GM04503 (cell line): ENCODE measurements around the gene DENND11.

Source experiments
- DNase-seq: peaks from one replicate; pipeline ENCODE4 v3.0.0-alpha.2; 2012; ENCODE audit warnings: low read depth

DENND11 gene, protein sequence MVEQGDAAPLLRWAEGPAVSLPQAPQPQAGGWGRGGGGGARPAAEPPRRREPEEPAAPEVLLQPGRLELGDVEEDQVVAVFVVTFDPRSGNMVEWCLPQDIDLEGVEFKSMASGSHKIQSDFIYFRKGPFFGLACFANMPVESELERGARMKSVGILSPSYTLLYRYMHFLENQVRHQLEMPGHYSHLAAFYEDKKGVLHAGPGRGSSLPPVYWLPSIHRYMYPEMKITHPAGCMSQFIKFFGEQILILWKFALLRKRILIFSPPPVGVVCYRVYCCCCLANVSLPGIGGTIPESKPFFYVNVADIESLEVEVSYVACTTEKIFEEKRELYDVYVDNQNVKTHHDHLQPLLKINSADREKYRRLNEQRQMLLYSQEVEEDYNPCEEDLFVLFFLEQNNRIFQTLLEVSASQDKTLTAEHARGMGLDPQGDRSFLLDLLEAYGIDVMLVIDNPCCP

GRCh38 chr7:141702047-141702567, at the start of gene DENND11:
DENND11 (minus strand) TSS chr7:141702166; CDS start chr7:141702153, 13 bp downstream.
- DNase-seq = no peak

DNA sequence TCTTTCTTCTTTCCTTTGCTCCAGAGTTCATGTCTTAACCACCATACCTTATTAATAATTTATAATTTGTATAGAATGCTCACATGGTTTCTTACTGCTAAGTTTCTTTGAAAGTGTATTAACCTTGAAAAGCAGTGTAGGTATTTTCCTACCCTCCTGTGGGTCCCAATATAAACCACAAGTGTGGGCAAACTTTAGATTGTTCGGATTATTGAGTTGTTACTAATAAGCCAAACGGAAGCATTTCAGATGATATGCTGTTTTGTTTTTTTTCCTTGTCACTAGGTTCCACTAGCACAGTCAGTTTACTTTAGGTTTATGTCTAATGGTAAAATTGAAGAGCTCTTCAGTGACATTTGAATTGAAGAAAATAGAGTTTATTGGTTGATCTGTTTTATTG, 46.4 kb upstream of the DENND11 start:
- DNase-seq = no peak

- DNase-seq = no peak
Observed at GRCh38 chr7:141744131-141744530, 42.2 kb upstream of the DENND11 start.

DNA sequence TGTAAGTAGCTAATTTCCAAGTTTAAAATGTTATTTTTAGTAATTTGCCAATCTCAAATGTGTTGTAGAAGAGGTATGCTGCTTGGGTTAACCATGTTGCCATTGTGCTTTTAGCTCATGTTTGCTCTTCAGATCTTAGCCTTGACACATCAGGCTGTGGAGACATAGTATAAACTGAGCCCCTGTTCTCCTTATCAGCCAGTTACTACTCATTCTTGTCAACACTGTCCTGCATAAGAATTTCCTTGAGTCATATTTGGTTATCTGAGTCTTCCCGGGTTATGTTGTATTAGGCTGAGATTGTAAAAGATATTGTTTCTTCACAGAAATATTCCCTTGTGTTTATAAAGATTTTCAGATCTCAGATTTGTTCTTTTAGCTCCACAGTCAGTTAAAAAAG, 40.3 kb upstream of the DENND11 start:
- no peak for DNase-seq

DNA sequence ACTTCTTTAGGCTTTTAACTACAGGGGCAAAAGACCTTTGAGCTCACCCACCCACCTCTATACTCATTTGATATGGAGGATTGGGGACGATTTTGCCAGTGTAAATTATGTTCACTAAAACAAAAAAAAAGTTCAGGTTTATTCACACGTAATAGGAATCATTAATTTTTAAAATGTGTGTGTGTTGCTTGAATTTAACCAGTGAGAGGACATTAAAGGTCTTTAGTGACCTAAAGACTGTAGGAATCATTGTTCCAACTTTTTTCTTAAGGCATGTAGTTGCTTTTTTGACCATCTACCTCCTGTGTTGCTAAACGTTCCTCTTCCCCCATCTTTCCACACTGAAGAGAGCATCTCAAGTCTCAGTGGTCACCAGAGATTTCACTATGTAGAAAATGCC, 37.3 kb upstream of the DENND11 start:
- no peak for DNase-seq

DNA sequence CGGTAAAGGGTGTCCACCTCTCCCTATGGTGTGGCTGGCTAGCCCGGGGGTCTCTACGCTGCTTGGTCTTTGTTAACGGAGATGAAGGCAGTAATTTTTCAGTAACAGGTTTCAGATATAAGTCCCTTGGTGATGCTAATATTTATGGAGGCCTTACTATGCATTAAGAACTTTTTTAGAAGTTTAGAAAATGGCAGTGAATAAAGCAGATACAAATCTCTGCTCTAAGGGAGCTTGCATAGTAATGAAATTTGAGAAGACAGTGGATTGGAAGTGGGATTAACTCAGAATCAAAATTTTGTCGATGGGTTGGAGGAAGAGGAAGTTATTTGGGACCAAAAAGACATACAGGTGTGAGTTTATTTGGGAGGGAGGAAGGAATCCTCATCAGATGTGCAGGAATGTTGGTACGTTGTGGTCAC, 36.6 kb upstream of the DENND11 start:
- DNase-seq = no peak

- peak; percentile 80 for DNase-seq
Observed at GRCh38 chr7:141737836-141738591, 36.0 kb upstream of the DENND11 start, which contains the start of gene SSBP1. SSBP1 (plus strand) TSS chr7:141738358; CDS start chr7:141739167, 809 bp downstream.

DNA sequence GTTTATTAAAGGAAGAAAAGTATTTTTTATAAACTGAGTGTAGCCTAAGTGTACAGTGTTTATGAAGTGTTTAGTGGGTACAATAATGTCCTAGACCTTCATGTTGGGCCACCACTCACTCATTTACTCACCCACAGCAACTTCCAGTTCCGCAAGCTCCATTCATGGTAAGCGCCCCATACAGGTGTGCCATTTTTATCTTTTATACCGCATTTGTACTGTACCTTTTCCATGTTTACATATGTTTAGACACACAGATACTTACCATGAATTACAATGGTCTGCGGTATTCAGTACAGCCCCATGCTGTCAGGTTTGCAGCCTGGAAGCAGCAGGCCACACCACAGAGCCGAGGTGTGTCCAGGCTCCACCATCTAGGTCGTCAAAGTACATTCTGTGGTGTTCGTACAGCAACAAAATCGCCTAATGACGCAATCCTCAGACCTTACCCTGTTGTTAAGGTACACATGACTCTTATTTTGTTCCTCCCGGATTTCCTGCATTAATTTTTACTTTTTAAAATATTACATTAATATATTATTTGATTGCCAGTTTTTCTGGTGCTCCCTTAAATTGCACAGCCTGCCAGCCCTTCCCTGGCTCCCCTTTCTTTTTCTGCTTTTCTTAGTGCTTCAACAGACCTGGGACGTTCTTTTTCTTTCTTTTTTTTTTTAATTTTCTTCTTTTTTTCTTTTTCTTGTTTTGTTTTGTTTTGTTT, 35.3 kb upstream of the DENND11 start:
- no peak for DNase-seq

DNA sequence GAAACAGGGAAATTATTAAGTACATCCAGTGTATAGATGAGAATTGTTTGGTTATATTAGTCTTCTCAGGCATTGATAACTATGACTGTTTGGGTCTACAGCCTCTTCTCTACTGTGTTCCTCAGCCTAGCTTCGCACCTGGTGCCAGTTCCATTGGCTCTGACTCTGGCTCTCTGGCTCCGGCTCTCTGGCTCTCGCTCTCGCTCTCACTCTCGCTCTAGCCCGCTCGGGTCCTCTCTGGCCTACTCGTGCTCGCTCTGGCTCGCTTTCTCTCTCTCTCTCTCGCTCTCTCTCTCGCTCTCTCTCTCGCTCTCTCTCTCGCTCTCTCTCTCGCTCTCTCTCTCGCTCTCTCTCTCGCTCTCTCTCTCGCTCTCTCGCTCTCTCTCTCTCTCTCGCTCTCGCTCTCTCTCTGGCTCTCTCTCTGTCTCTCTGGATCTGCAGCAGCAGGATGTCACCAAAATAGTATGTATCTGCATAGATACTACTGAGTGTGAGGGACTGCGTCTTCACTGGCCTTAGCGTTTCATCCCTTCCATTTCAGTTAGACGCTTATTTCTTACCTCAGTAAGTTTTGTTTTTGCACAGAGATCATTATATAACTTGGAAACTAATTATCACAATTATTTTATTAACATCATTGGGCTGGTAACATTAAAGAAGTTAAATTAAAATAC, 29.6 kb upstream of the DENND11 start:
- DNase-seq = no peak

DNA sequence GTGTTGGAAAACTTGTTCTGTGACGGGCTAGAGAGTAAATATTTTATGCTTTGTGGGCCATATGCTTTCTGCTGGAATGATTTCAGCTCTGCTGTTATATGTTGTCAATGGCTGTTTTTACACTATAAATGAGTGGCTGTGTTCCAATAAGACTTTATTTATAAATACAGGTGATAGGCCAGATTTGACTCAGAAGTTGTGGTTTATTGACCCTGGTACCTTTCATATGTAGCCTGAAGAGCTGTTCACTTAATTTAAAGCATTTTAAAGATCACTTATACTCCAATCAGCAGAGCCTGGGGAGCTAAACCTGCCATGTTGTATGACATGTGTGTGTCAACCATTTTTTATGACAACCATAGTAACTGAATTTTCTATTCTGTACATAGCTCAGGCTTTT, 27.1 kb upstream of the DENND11 start:
- no peak for DNase-seq

- no peak for DNase-seq
Observed at GRCh38 chr7:141722529-141722928, 20.6 kb upstream of the DENND11 start.

DNA sequence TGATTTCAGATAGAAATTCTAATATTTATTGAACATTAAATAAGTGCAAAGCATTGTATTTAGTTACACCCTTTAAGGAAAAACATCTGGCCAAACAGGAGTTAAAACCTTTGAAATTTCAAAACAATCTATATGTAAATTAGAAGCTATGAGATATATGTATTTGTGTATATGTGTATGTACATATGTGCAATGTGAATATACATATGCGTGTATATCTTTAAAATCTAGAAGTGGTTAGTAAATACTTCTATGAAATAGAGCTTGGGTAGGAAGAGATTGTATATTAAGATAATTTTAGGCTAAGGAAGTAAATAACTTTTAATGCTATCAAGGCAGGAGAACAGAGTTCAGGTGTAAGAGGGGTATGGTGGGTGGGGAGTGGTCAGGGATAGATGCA, 15.5 kb upstream of the DENND11 start:
- DNase-seq = no peak

GRCh38 chr7:141715794-141716689, 14.1 kb upstream of the DENND11 start:
- no peak for DNase-seq

DNA sequence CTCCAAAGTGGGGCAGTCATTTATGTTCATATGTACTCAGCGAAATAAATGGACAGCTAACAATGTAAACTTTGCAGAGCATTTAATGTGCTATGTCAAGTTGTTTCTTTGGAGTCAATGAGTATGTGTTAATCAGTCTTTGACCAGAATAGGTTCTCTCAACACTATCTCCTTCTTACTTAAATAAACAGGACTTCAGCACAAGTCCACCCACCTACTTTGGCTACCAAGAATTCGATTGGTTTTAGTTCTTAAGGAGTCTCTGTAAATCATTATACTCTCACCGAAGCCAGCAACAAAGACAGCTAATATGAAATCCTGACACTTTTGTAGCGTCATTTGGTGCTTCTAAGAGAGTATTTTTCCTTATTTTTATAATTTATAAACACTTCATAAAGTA, 13.1 kb upstream of the DENND11 start:
- no peak for DNase-seq

DNA sequence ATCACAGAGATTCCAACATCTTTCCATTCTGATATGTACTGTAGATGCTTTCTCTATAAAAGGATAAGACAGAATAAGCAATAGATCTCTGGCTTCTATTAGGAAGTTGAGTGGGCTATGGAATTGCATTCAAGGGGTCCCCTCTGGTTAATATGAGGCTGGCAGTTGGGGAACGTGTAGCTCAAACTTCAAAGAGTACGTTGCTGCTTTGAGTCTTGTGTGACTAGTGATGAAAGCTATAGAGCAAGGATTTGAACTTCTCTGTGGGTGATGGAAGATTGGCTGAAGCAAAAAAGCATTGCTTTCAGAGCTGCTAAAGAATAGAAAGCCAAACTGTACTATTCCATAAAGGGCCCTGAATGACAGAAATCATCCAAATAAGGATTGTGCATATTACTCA, 12.6 kb upstream of the DENND11 start:
- no peak for DNase-seq

- no peak for DNase-seq
Observed at GRCh38 chr7:141713890-141714289, 11.9 kb upstream of the DENND11 start.

- DNase-seq = no peak
Observed at GRCh38 chr7:141712603-141713255, 10.8 kb upstream of the DENND11 start.

DNA sequence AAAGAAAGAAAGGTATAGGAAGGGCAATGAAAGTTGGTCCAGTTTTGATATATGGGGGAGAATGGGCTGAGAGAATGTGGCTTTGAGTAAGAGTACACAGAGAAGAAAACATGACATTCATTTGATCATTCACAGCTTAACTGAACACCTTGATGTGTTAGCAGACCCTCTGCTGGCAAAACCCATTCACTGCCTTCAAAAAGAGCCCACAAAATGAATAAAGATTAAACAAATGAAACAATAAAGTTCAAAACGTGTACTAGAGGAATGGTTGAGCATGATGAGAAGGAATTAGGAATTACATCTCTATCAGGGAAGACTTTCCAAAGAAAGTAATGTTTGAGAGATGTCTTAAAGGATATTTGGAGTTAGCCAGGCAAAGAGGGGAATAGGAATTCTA, 8.3 kb upstream of the DENND11 start:
- no peak for DNase-seq

GRCh38 chr7:141709749-141710148, 7.8 kb upstream of the DENND11 start:
- DNase-seq = no peak

DNA sequence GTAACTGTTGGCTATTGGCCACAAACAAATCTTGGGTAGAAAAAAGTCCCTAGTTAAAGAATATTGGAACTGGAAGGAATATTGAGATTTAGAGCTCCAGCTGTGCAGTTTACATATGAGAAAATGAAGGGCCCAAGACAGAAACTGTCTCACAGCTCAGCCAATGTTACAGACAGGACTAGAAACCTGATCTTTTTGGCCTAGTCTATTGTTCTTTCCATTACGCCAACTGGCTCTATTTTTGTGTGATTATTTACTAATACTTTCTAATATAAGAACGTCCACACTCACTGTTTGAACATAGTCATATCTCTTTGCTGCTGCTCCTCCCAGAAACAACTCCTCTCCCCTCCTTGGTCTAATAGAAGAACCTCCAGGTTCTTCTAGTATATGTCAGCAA, 7.4 kb upstream of the DENND11 start:
- DNase-seq = no peak
